ENCODE results near the gene NFKBIE. TPM values are rescaled to one million over a fixed set of nuclear protein-coding genes. Genes with fewer than 3 reads are reported as not detected.

NFKBIE gene
- total RNA-seq, 4 donors from 2014 or later: 13.1 to 25.5 (median 15.3) TPM

GRCh38 chr6:44257025-44257752 lies 8.2 kb downstream of the NFKBIE start, which contains the start of gene SLC35B2:
TSS of gene SLC35B2 (minus strand) at chr6:44257528. CDS start at chr6:44257410, 118 bp downstream.
- DNase-seq (ENCODE audit: low spot score) (no peak), ATAC-seq (ENCODE audit: low FRiP score) (peak; percentile 73)
- TF ChIP-seq CTCF (IDR thresholded peaks at IDR 0.05): peak in 1 of 3 donors; percentile 51

GRCh38 chr6:44256775-44257024 lies 8.7 kb downstream of the NFKBIE start:
- no peak for DNase-seq (ENCODE audit: low spot score)
- ATAC-seq (ENCODE audit: low FRiP score): peak; percentile 41
- no peak for TF ChIP-seq CTCF (IDR thresholded peaks at IDR 0.05)

GRCh38 chr6:44255871-44256774 lies 9.2 kb downstream of the NFKBIE start:
- DNase-seq (ENCODE audit: low spot score) (no peak), ATAC-seq (ENCODE audit: low FRiP score) (no peak)
- TF ChIP-seq CTCF (IDR thresholded peaks at IDR 0.05): no peak

- TF ChIP-seq CTCF (IDR thresholded peaks at IDR 0.05): no peak
- no peak for DNase-seq (ENCODE audit: low spot score)
- no peak for ATAC-seq (ENCODE audit: low FRiP score)
Measured at GRCh38 chr6:44255105-44255808, 10.1 kb downstream of the NFKBIE start.

- no peak for TF ChIP-seq CTCF (IDR thresholded peaks at IDR 0.05)
- ATAC-seq (ENCODE audit: low FRiP score) (no peak), DNase-seq (ENCODE audit: low spot score) (no peak)
Measured at GRCh38 chr6:44254191-44255104, 10.9 kb downstream of the NFKBIE start.
